Activated CD8-positive, alpha-beta memory T cell treated with anti-CD3 and anti-CD28 coated beads, Interleukin-2, amount 50 U/mL, for 48 hours (primary cell): Measurements from ENCODE around the gene C1orf159.

ENCODE experiments used
- DNase-seq: peaks from one replicate; pipeline ENCODE4 v3.0.0-alpha.2; 2020

The C1orf159 gene

DNA sequence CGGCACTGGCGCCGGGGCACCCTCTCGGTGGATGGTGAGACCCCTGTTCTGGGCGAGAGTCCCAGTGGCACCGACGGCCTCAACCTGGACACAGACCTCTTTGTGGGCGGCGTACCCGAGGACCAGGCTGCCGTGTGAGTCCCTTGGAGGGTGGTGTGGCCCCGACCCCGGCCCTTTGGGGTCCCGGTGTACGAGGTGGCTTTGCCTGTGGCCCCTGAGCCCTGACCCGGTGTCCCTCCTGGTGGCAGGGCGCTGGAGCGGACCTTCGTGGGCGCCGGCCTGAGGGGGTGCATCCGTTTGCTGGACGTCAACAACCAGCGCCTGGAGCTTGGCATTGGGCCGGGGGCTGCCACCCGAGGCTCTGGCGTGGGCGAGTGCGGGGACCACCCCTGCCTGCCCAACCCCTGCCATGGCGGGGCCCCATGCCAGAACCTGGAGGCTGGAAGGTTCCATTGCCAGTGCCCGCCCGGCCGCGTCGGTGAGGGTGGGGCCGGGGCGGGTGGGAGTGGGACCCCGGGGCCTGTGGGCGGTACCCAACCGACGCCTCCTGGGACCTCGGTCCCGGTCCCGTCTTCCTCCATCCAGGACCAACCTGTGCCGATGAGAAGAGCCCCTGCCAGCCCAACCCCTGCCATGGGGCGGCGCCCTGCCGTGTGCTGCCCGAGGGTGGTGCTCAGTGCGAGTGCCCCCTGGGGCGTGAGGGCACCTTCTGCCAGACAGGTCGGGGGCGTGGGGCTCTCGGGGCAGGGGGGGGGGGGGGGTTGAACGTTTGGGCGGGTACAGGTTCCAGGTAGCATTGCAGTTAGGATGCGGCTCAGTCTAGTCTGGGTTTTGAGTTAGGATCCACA is 66.3 kb downstream of the C1orf159 start:
- no peak for DNase-seq

DNA sequence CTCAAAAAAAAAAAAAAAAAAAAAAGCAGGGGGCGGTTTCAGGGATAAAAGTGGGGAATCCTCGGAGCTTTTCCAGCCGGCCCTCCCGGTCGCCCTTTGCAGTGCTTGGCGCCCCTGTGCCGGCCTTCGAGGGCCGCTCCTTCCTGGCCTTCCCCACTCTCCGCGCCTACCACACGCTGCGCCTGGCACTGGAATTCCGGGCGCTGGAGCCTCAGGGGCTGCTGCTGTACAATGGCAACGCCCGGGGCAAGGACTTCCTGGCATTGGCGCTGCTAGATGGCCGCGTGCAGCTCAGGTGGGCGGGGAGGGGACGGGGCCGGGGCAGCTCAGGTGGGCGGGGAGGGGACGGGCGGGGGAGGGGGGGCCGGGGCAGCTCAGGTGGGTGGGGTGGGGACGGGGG is 67.1 kb downstream of the C1orf159 start:
- no peak for DNase-seq

DNA sequence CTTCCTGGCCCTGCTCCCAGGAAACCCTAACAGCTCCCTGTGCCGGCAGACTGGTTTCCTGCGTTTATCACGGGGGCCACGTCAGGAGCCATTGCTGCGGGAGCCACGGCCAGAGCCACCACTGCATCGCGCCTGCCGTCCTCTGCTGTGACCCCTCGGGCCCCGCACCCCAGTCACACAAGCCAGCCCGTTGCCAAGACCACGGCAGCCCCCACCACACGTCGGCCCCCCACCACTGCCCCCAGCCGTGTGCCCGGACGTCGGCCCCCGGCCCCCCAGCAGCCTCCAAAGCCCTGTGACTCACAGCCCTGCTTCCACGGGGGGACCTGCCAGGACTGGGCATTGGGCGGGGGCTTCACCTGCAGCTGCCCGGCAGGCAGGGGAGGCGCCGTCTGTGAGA is 67.9 kb downstream of the C1orf159 start:
- no peak for DNase-seq

DNA sequence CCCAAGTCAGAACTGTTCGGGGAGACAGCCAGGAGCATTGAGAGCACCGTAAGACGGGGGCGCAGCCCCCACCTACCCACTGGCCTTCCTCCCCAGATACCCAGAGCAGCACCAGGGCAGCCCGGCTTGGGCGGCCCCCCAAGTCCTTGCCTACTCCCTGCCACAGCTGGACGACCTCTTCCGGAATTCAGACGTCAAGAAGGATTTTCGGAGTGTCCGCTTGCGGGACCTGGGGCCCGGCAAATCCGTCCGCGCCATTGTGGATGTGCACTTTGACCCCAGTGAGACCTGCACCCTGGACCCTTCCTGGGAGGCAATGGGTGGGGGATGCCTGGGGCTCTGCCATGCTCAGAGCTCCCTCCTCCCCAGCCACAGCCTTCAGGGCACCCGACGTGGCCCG is 68.5 kb downstream of the C1orf159 start:
- DNase-seq, result no peak

DNA sequence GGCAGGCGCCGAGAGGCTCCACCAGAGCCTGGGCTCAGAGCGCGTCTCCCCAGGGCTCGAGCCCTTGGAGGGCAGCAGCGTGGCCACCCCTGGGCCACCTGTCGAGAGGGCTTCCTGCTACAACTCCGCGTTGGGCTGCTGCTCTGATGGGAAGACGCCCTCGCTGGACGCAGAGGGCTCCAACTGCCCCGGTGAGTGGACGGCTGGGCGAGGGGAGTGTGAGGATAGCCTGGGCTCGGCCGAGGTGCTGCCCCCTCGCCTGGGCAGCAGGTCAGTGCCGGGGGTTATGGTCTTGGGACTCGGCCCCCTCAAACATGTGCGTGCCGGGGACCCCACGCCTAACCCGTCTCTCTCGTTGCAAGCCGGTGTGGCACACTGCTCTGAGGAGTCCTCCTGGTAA is 69.1 kb downstream of the C1orf159 start:
- no peak for DNase-seq

DNA sequence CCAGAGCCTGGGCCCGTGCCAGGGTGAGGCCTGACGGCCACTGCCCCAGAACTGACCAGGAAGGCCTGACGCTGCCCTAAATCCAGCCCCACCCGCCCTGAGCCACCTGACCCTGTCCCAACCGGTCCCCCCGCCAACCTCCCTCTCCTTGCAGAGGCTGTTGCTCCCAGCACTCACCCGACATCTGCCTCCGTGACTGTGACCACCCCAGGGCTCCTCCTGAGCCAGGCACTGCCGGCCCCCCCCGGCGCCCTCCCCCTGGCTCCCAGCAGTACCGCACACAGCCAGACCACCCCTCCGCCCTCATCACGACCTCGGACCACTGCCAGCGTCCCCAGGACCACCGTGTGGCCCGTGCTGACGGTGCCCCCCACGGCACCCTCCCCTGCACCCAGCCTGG is 69.6 kb downstream of the C1orf159 start:
- no peak for DNase-seq

DNA sequence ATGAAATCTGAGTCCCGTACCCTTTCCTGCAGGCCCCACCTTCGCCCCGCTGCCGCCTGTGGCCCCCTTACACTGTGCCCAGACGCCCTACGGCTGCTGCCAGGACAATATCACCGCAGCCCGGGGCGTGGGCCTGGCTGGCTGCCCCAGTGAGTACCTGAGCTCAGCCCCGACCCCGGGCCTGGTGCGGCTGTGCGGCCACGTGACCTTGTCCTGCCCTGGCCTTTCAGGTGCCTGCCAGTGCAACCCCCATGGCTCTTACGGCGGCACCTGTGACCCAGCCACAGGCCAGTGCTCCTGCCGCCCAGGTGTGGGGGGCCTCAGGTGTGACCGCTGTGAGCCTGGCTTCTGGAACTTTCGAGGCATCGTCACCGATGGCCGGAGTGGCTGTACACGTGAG is 70.8 kb downstream of the C1orf159 start:
- DNase-seq, result no peak

DNA sequence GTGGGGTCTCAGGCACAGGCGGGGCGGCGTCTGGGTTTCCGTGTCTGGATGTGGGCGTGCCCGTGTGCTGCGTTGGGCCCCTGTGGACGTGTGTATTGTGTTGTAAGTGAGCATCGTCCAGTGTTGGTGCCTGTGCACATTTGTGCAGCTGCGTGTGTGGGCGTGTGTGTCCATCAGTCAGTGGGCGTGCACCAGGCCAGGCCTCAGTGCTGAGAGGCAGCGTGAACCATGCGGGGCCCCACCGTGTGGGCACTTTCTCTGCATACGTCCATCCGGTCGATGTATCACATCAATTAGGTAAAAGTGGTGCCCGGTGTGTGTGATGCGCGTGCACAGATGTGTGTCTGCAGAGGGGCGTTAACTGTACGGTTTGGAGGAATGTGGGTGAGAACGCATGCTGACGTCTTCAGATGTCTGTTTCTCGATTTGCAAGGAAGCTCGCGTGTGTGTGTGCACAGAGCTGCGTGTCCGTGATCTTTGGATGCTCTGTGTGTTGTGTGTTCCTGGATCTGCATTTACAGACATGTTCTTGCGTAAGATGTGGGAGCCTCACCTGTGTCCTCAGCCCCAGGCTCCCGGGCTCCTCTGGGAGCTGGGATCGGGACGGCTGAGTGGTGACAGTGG is 71.3 kb downstream of the C1orf159 start:
- no peak for DNase-seq

DNA sequence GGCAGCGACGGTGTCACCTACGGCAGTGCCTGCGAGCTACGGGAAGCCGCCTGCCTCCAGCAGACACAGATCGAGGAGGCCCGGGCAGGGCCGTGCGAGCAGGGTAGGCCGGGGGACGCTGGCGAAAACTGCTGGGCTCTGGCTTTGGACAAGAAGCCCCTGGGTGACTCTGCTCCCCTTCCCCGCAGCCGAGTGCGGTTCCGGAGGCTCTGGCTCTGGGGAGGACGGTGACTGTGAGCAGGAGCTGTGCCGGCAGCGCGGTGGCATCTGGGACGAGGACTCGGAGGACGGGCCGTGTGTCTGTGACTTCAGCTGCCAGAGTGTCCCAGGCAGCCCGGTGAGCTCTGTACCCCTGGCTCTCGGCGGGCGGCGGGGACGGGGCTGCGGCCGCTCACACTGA is 72.0 kb downstream of the C1orf159 start:
- DNase-seq, result no peak

DNA sequence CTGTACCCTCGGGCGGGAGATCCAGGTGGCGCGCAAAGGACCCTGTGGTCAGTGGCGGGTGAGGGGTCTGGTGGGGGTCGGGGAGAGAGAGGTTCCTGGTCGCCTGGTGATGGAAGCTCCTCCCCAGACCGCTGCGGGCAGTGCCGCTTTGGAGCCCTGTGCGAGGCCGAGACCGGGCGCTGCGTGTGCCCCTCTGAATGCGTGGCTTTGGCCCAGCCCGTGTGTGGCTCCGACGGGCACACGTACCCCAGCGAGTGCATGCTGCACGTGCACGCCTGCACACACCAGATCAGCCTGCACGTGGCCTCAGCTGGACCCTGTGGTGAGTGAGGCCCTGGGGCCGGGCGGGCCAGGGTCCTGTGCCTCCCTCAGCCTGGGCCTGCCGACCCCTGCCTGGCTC is 72.5 kb downstream of the C1orf159 start:
- no peak for DNase-seq

DNA sequence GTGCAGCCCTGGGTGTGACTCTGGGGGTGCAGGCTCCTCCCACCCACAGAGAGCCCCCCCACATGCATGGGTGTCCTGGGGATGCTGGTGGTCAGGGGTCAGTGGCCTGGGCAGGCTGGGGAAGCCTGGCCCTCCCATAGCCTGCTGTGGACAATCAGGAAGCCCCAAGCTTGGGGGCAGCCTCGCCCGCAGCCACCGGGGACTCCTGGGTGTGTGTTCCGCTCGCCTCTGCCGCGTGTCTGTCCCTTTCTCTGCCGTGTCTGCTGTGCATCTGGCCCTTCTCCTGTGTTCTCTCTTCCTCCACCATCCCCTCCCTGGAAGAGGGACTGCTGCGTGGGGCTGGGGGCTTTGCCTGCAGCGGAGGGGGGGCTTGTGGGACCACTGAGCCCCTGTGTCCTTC is 73.1 kb downstream of the C1orf159 start:
- DNase-seq, result no peak

DNA sequence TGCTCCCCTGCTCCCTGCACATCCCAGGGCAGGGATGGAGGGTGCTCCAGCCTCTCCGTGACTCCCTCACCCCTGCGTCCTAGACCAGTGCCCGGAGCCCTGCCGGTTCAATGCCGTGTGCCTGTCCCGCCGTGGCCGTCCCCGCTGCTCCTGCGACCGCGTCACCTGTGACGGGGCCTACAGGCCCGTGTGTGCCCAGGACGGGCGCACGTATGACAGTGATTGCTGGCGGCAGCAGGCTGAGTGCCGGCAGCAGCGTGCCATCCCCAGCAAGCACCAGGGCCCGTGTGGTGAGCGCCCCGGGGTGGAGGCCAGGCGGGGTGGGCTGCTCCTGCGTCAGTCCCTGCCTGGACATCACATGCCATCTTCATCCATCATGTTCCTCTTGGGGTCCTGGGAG is 74.0 kb downstream of the C1orf159 start:
- DNase-seq, result no peak

DNA sequence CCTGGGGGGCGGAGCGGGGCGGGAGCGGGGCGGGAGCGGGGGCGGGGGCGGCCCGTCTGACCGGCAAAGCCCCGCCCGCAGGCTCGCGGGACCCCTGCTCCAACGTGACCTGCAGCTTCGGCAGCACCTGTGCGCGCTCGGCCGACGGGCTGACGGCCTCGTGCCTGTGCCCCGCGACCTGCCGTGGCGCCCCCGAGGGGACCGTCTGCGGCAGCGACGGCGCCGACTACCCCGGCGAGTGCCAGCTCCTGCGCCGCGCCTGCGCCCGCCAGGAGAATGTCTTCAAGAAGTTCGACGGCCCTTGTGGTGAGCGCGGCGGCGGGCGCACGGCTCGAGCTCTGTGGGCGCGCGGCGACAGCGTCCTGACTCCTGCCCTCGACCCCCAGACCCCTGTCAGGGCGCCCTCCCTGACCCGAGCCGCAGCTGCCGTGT is 74.8 kb downstream of the C1orf159 start:
- no peak for DNase-seq

DNA sequence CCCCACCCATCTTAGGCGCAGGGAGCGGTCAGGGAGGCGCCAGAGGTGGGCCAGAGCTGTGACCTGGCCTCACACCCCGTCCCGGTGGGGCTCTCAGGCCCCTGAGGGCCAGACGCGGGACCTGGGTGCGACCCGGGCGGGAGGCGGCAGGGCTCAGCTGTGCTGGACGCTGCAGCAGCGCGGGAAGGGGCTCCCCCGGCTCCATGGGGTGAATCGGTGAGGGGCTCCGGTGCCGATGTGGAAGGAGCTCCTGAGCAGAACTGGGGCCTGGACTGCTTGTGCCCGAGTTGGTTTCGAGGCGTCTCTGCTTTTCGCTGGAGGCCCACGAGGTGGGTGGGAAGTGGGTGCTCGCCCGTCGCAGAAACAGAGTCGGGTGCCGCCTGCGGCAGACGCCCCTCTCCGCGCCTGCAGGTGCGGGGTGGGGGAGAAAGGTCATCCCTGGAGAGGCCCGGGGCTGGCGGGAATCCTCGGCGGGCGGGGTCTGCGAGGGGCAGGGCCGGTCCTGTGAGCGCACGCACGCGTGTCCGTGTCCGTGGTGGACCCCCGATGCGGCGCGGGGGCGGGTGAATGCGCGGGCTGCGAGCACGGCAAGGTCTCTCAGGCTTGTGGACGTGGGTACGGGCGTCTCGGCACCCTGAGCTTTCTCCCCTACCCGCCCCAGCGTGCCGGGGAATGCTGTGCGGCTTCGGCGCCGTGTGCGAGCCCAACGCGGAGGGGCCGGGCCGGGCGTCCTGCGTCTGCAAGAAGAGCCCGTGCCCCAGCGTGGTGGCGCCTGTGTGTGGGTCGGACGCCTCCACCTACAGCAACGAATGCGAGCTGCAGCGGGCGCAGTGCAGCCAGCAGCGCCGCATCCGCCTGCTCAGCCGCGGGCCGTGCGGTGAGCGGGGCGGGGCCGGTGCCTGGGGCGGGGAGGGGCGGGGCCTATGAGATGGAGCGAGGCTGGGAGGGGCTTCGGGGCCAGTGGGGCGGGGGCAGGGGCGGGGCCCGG is 75.6 kb downstream of the C1orf159 start:
- peak; percentile 88 for DNase-seq

DNA sequence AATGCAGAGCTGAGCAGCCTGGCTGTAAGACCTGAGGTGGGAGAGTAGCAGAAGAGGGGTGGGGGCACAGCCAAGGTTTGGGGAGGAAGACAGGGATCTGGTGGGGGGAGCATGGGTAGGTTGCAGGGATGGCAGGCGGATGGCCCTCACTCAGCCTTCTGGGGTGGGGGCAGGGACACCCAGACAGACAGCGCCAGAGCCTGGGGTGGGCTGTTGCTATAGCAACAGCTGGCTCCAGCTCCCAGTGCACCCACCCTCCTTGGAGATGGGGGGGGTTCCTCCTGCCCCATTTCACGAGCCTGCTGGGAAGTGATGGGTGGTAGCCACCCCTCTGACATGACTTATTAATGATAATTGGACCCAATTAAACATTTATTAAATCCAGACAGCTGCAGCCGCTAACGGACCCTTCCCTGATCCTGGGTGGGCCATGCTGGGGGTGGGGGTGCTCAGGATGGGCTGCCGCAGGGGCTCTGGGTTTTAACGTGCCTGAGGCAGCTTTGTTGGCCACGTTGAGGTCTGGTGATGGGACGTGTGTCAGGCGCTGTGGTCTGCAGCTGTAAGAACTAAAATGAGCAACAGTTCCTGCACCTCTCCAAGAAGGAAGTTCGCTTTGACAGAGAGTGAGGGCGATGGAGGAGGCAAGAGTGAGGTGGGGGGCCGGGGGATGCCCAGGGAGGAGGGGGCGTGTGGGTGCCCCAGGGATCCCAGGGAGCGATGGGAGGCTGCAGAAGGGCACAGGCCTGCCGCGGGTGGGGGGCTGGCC is 76.6 kb downstream of the C1orf159 start:
- no peak for DNase-seq

DNA sequence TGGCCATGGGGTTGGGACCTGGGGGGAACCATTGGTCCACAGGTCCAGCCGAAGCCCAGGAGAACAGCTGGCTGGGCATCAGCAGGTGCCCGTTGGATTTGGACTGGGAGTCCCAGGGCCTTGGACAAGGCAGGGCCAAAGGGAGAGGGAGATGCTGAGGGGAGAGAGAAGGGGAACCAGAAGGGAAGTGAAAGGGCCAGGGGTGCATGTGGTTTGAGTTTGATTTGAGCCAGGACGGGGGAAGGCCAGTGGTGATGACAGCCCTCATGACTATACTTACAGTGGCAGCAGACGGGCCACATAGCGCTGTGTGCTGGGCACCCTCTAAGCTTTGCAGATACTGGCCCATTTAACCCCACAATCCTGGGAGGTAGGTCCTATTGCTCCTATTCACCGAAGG is 77.2 kb downstream of the C1orf159 start:
- DNase-seq, result no peak

DNA sequence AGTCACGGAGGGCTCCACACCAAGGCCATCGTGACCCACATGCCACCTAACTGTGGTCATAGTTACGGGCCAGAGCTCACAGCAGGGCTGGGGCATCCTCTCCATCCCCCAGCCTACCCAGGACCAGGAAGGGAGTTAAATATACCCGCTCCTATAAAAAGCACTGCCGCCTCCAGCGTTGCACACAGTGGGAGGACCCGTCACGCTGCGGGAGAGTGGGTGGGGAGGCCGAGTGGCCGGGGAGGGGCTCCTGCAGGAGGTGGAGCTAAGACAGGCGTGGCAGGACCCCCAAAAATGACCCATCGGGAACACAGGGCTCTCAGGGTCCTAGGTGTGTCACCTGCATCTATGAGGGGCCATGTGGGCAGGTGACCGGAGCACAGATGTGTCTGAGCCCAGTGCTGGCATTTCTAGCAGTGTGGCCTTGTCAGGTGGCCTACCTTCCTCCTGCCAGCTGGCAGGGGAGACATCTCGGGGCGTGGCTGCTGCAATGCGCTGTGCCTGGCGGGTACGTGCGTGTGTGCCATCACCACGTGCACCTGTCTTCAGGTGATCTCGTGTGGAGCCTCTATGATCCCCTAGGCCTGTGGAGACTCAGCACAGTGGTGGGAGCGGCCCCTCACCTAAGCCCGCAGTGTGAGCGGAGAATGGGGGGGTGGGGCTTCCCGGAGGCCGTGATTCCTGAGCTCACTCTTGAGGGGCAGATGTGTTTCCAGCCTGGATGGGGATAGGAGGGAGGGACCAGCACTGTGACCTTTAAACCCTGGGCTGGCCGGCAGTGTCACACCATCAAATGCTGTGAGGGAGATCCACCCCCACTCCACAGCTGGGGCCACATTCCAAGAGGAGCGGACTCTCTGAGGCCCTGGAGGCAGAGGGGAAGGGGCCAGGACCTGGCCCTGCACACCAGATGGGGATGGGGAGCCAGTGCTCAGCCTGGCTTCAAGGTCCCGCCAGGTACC is 78.2 kb downstream of the C1orf159 start:
- no peak for DNase-seq

DNA sequence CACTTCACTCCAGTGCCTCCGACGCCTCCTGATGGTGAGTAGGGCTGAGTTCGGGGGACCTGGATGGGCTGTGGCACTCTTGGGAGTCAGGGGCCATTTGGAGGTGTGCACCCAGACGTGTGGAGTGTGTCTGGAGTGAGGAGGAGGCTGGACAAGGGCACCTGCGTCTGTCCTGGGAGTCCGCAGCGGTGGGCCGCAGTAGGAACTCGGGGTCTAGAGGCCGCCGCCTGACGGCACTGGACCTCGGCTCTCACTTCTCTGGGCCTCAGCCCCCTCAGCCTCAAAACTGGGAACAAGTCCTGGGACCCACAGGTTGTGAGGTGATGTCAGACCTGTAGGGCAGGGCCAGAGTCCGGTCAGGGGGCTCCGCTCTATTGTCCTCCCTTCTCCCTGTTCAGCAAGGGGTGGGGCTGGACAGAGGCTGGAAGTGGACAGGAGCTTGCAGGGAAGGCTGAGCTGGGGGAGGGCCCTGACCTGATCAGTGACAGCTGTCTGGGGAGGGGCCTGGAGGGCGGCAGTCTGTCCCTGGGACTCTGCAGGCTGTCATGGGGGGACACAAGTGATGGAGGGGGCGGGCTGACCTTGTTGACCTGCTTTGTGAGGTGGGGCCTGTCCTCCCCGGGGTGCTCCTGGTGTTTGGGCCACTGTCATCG is 80.5 kb downstream of the C1orf159 start:
- DNase-seq, result no peak

DNA sequence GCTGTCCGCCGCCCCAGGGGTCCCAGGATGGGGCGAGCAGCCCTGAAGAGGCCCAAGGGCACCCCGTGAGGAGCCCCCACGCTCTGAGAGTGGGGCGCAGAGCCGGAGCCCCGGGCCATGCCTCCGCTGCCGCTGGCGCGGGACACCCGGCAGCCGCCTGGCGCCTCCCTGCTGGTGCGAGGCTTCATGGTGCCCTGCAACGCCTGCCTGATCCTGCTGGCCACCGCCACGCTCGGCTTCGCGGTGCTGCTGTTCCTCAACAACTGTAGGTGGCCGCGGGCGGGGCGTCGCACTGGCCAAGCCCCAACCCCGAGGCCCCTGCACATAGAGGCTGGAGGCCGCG is 81.5 kb downstream of the C1orf159 start:
- no peak for DNase-seq

DNA sequence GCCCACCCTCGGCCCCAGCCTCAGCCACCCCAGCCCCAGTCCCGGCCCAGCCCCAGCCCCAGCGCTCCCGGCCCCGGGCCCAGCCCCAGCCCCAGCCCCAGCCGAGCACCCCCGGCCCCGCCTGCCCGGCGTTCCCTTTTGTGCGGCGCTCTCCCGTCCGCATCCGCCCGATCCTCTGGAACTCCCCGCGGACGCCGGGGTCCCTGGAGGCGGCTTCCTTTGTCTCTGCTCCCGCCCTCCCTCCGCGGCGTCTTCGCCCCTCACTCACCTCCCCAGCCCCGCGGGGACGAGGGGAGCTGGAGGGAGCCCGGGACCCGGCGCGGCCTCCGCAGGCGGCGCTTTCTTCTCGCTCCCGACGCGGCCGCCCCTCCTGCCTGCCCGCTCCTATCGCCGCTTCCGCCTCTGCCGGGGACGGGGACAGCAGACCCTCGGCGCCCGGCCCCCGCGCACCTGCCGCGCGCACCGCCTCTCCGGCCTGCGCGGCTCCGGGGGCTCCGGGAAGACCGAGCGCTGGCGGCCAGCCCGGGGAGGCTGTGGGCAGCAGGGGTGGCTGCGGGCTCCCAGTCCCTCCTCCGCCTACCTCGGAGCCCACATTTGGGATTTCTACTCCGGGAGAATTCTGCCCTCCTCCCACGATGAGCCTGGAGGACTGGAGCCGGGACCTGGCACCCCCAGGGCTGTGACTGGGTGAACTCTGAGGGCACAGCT is 82.0 kb downstream of the C1orf159 start:
- no peak for DNase-seq
